ENCODE measurements around the gene NEURL1B.

Gene NEURL1B

GRCh38 chr5:172697123-172698121 lies 56.4 kb downstream of the NEURL1B start:
- peak; percentile 91 for TF ChIP-seq CTCF (IDR thresholded peaks at IDR 0.05; ENCODE audit: extremely low read depth, insufficient read depth, missing control alignments)
- peak; percentile 88 for DNase-seq (ENCODE audit: low spot score)
- in situ Hi-C loops (cut with MboI; ENCODE audit: low pct_unique_long_range_greater_than_20kb, low sequenced_read_pairs, unreplicated experiment), result no loop called here

GRCh38 chr5:172699423-172699822 lies 58.4 kb downstream of the NEURL1B start:
- no peak for DNase-seq (ENCODE audit: low spot score)
- in situ Hi-C loops (cut with MboI; ENCODE audit: low pct_unique_long_range_greater_than_20kb, low sequenced_read_pairs, unreplicated experiment), result no loop called here
- TF ChIP-seq CTCF (IDR thresholded peaks at IDR 0.05; ENCODE audit: extremely low read depth, insufficient read depth, missing control alignments), result no peak

GRCh38 chr5:172699999-172700364 lies 58.9 kb downstream of the NEURL1B start:
- in situ Hi-C loops (cut with MboI; ENCODE audit: low pct_unique_long_range_greater_than_20kb, low sequenced_read_pairs, unreplicated experiment), result loop anchor here (10.0 to 25.0 kb wide), 2 partner anchors 235 to 512 kb away; no protein-coding TSS in a partner anchor
- DNase-seq (ENCODE audit: low spot score), result no peak
- no peak for TF ChIP-seq CTCF (IDR thresholded peaks at IDR 0.05; ENCODE audit: extremely low read depth, insufficient read depth, missing control alignments)

GRCh38 chr5:172700365-172701290 lies 59.6 kb downstream of the NEURL1B start:
- TF ChIP-seq CTCF (IDR thresholded peaks at IDR 0.05; ENCODE audit: extremely low read depth, insufficient read depth, missing control alignments), result no peak
- DNase-seq (ENCODE audit: low spot score), result no peak
- in situ Hi-C loops (cut with MboI; ENCODE audit: low pct_unique_long_range_greater_than_20kb, low sequenced_read_pairs, unreplicated experiment), result loop anchor here (10.0 to 25.0 kb wide), 2 partner anchors 234 to 512 kb away; no protein-coding TSS in a partner anchor

GRCh38 chr5:172701291-172701656 lies 60.2 kb downstream of the NEURL1B start:
- in situ Hi-C loops (cut with MboI; ENCODE audit: low pct_unique_long_range_greater_than_20kb, low sequenced_read_pairs, unreplicated experiment), result loop anchor here (10.0 to 25.0 kb wide), 2 partner anchors 234 to 511 kb away; no protein-coding TSS in a partner anchor
- DNase-seq (ENCODE audit: low spot score), result no peak
- TF ChIP-seq CTCF (IDR thresholded peaks at IDR 0.05; ENCODE audit: extremely low read depth, insufficient read depth, missing control alignments), result no peak

- no peak for TF ChIP-seq CTCF (IDR thresholded peaks at IDR 0.05; ENCODE audit: extremely low read depth, insufficient read depth, missing control alignments)
- in situ Hi-C loops (cut with MboI; ENCODE audit: low pct_unique_long_range_greater_than_20kb, low sequenced_read_pairs, unreplicated experiment), result loop anchor here (10.0 to 25.0 kb wide), 2 partner anchors 231 to 508 kb away; no protein-coding TSS in a partner anchor
- DNase-seq (ENCODE audit: low spot score), result no peak
Observed at GRCh38 chr5:172703952-172704351, 62.9 kb downstream of the NEURL1B start.
